ENCODE data around the gene ANKH.

GRCh38 chr5:14783691-14784090 is 87.9 kb downstream of the ANKH start:
- no peak for TF ChIP-seq CTCF (IDR thresholded peaks at IDR 0.05)
- TF ChIP-seq POLR2AphosphoS5 (IDR thresholded peaks at IDR 0.05) = no peak
